Body of pancreas (tissue), 4 donors: ENCODE measurements around the gene SNRPA1.

ENCODE experiments used
- POLR2A ChIP-seq, 3 donors: fragments of 450-650 bp; IDR thresholded peaks; one replicate each; pipeline ENCODE4 v1.6.1; 2016; ENCODE audit warnings: antibody characterized with exemption in 3 of 3, mild to moderate bottlenecking in 2 of 3
- TF ChIP-seq, protein P1 (sequence below), 7 experiments: fragments of 450-650 bp in 4 of 7; fragments of 200-600 bp in 3 of 7; sonication (generic) in 3 of 7; IDR thresholded peaks; one replicate each; pipeline ENCODE4 v1.5.1; 2016 to 2019; ENCODE audit warnings: antibody characterized with exemption in 7 of 7

DNA sequence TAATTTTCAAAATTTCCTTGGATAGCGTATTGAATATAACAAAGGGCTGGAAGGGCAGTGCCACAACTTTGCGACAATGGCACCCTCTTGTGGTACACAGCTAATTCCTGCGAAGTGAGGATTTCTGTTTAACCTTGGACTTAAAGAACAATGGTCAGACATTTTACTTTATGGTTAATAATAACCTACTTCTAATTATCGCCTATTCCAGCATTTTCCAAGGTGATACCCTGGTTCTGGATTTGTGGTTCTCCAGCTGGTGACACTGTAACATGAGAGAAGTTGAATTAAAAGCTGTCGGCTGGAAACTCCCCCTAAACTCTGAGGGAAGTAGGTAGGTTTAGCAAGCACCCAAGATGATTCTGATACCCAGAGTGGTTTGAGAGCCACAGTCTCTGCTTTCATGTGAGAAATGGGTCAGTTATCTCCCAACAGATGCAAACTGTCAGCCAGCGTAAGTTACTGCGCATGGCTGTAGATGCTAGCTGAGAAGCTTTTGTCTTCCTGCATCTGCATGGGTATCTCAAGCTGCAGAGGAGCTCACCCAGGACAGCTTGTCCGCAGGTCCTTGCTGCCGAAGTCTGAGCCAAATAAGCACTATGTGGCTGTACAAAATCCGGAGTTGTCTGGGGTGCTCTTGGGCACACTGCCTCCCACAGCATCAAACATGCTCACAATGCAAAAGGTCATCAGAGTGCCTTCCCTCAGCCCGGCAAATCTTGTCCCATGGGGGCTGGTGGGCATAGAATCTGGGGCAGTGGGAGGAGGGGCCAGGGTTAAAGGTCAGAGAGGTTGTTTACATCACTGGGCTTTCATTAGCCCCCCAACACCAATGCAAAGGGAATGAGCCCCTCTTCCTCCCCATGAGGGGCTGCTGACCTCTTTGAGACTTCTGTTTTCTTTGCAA is 36.6 kb downstream of the SNRPA1 start:
- TF ChIP-seq, protein P1, sequence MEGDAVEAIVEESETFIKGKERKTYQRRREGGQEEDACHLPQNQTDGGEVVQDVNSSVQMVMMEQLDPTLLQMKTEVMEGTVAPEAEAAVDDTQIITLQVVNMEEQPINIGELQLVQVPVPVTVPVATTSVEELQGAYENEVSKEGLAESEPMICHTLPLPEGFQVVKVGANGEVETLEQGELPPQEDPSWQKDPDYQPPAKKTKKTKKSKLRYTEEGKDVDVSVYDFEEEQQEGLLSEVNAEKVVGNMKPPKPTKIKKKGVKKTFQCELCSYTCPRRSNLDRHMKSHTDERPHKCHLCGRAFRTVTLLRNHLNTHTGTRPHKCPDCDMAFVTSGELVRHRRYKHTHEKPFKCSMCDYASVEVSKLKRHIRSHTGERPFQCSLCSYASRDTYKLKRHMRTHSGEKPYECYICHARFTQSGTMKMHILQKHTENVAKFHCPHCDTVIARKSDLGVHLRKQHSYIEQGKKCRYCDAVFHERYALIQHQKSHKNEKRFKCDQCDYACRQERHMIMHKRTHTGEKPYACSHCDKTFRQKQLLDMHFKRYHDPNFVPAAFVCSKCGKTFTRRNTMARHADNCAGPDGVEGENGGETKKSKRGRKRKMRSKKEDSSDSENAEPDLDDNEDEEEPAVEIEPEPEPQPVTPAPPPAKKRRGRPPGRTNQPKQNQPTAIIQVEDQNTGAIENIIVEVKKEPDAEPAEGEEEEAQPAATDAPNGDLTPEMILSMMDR (IDR thresholded peaks at IDR 0.05): peak; percentile 49 to 94 (median 85)
- TF ChIP-seq POLR2A (IDR thresholded peaks at IDR 0.05): no peak
